ENCODE measurements around the gene PIK3R3.

The PIK3R3 gene

GRCh38 chr1:46168477-46168876, 36.0 kb upstream of the PIK3R3 start:
- Histone ChIP-seq H3F3A (ENCODE audit: insufficient read depth, low read length) (no peaks in the 10 kb centered on the region), H3K4me1 (ENCODE audit: insufficient read depth, low read length, severe bottlenecking) (peaks cover 18% of the 10 kb centered on the region), H3K9me3 (ENCODE audit: low read length) (no peaks in the 10 kb centered on the region), H3K9me2 (ENCODE audit: low read depth, low read length) (no peaks in the 10 kb centered on the region), H3K27me3 (ENCODE audit: insufficient read depth, low read length) (no peaks in the 10 kb centered on the region; the same call in 1 of the 2 replicates), H3K27ac (ENCODE audit: low read depth, low read length, poor library complexity, severe bottlenecking) (no peak overlapping the region), H3K79me2 (ENCODE audit: insufficient read depth, low read length) (no peaks in the 10 kb centered on the region), H3K36me3 (ENCODE audit: insufficient read depth, low read length) (no peaks in the 10 kb centered on the region; the same call in 1 of the 2 replicates), H2AFZ (ENCODE audit: low read length) (no peak overlapping the region), H3K4me2 (ENCODE audit: low read length) (no peak overlapping the region), H4K20me1 (ENCODE audit: insufficient read depth, low read length) (no peaks in the 10 kb centered on the region), H3K4me3 (ENCODE audit: low read depth, low read length, poor library complexity, severe bottlenecking) (no peak overlapping the region), H3K9ac (ENCODE audit: low read length) (no peak overlapping the region)
- no peak for TF ChIP-seq CTCF (IDR thresholded peaks at IDR 0.05; ENCODE audit: low read length)
- TF ChIP-seq EZH2 (IDR thresholded peaks at IDR 0.05; ENCODE audit: borderline replicate concordance, low read length) = no peak

GRCh38 chr1:46166521-46167462, 34.4 kb upstream of the PIK3R3 start:
- no peaks in the 10 kb centered on the region for H4K20me1 ChIP-seq (ENCODE audit: insufficient read depth, low read length)
- no peaks in the 10 kb centered on the region for H3F3A ChIP-seq (ENCODE audit: insufficient read depth, low read length)
- H3K36me3 ChIP-seq (ENCODE audit: insufficient read depth, low read length) = no peaks in the 10 kb centered on the region; the same call in 1 of the 2 replicates
- H3K27ac ChIP-seq (ENCODE audit: low read depth, low read length, poor library complexity, severe bottlenecking) = no peak overlapping the region
- H3K4me1 ChIP-seq (ENCODE audit: insufficient read depth, low read length, severe bottlenecking) = peaks cover 16% of the 10 kb centered on the region
- no peaks in the 10 kb centered on the region; the same call in 1 of the 2 replicates for H3K27me3 ChIP-seq (ENCODE audit: insufficient read depth, low read length)
- H3K4me2 ChIP-seq (ENCODE audit: low read length) = peak overlapping the region; percentile 67
- H3K9ac ChIP-seq (ENCODE audit: low read length) = peak overlapping the region; percentile 31; the same call in 1 of the 2 replicates
- no peaks in the 10 kb centered on the region for H3K9me2 ChIP-seq (ENCODE audit: low read depth, low read length)
- TF ChIP-seq EZH2 (IDR thresholded peaks at IDR 0.05; ENCODE audit: borderline replicate concordance, low read length) (no peak), CTCF (IDR thresholded peaks at IDR 0.05; ENCODE audit: low read length) (no peak)
- peak overlapping the region; percentile 22; the same call in 1 of the 2 replicates for H2AFZ ChIP-seq (ENCODE audit: low read length)
- H3K4me3 ChIP-seq (ENCODE audit: low read depth, low read length, poor library complexity, severe bottlenecking) = peak overlapping the region; percentile 51
- no peaks in the 10 kb centered on the region for H3K9me3 ChIP-seq (ENCODE audit: low read length)
- no peaks in the 10 kb centered on the region for H3K79me2 ChIP-seq (ENCODE audit: insufficient read depth, low read length)

GRCh38 chr1:46160212-46160611, 27.8 kb upstream of the PIK3R3 start:
- Histone ChIP-seq H2AFZ (ENCODE audit: low read length) (no peak overlapping the region), H3K9ac (ENCODE audit: low read length) (no peak overlapping the region), H3K36me3 (ENCODE audit: insufficient read depth, low read length) (no peaks in the 10 kb centered on the region), H3K79me2 (ENCODE audit: insufficient read depth, low read length) (no peaks in the 10 kb centered on the region), H3F3A (ENCODE audit: insufficient read depth, low read length) (no peaks in the 10 kb centered on the region), H3K4me2 (ENCODE audit: low read length) (no peak overlapping the region), H3K27ac (ENCODE audit: low read depth, low read length, poor library complexity, severe bottlenecking) (no peak overlapping the region), H3K4me3 (ENCODE audit: low read depth, low read length, poor library complexity, severe bottlenecking) (no peak overlapping the region), H3K4me1 (ENCODE audit: insufficient read depth, low read length, severe bottlenecking) (no peaks in the 10 kb centered on the region), H3K27me3 (ENCODE audit: insufficient read depth, low read length) (peaks cover 4% of the 10 kb centered on the region; the same call in 1 of the 2 replicates), H3K9me3 (ENCODE audit: low read length) (no peaks in the 10 kb centered on the region), H4K20me1 (ENCODE audit: insufficient read depth, low read length) (no peaks in the 10 kb centered on the region), H3K9me2 (ENCODE audit: low read depth, low read length) (no peaks in the 10 kb centered on the region)
- TF ChIP-seq EZH2 (IDR thresholded peaks at IDR 0.05; ENCODE audit: borderline replicate concordance, low read length) (no peak), CTCF (IDR thresholded peaks at IDR 0.05; ENCODE audit: low read length) (no peak)

Measured in OCI-LY1 (cell line).